Right hindlimb (tissue), 1 donor: Measurements from ENCODE around the gene BRIP1.
A peak's percentile ranks its signal among the peaks of the same experiment; 100 is the strongest.

Source experiments
- DNase-seq: peaks from one replicate; pipeline ENCODE4 v3.0.0-alpha.2; 2018

The BRIP1 gene

DNA sequence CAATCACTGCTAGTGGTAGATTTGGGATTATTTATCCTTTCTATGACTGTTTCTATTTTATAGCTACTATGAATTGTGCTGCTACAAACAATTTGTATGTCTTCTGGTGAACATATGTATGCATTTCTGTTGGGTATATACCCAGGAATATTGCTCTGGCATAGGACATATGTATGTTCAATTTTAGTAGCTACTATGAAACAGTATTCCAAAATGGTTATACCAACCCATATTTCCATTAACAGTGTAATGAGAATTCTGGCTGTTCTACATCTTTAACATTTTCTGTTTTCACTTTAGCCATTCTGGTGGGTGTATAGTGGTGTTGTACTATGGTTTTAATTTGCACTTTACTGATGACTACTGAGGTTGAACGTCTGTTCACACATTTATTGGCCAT lies 214.7 kb downstream of the BRIP1 start:
- DNase-seq: no peak

DNA sequence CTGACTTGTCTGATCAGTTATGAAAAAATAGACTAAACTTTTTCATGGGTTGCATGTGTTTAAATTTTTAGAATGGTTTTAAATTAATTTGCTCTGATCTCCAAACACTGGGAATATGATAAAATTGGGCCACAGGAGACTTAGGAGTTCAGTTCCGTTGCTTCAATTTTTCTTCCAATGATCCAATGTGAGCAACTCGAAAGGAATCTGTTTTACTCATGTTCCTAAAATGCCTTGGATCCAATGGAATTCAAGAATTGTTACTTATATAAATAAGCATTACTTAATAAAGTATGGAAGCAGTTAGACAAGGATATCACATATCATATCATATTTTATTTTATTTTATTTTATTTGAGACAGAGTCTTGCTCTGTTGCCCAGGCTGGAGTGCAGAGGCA lies 216.3 kb downstream of the BRIP1 start:
- no peak for DNase-seq

DNA sequence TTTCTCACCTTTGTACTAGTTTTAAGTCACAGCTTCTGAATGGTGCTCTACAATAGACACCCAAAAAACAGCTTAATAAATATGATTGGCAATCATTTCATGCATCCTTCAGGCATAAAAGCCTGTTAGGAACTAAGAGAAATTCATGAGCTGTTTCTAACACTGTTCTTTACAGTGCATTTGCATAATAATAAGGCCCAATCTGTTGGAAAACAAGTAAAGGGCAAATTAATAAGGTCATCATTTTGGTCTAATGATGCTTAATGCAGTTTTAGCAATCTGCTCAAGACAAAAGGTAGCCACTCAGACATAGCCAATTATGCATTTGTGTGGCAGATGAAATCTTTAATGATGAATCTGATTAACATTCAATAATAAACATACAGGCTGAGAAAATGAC lies 216.8 kb downstream of the BRIP1 start:
- no peak for DNase-seq

DNA sequence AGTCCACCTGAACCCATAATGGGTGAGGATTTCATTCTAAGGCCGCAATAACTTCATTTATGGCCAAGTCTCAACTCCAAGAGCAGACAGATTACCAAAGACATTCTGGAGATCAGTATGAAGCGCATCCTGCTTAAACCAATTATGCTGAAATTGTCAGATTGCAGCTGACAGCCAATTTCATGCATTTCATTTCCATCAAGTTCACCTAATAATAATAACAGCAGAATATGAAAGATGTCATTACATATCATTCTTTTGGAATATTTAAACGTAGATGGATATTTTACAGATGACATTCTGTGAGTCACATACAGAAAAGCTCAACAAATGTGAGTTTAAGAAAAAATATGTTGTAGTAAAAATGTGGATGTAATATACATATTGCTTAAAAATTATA lies 217.4 kb downstream of the BRIP1 start:
- DNase-seq: no peak

DNA sequence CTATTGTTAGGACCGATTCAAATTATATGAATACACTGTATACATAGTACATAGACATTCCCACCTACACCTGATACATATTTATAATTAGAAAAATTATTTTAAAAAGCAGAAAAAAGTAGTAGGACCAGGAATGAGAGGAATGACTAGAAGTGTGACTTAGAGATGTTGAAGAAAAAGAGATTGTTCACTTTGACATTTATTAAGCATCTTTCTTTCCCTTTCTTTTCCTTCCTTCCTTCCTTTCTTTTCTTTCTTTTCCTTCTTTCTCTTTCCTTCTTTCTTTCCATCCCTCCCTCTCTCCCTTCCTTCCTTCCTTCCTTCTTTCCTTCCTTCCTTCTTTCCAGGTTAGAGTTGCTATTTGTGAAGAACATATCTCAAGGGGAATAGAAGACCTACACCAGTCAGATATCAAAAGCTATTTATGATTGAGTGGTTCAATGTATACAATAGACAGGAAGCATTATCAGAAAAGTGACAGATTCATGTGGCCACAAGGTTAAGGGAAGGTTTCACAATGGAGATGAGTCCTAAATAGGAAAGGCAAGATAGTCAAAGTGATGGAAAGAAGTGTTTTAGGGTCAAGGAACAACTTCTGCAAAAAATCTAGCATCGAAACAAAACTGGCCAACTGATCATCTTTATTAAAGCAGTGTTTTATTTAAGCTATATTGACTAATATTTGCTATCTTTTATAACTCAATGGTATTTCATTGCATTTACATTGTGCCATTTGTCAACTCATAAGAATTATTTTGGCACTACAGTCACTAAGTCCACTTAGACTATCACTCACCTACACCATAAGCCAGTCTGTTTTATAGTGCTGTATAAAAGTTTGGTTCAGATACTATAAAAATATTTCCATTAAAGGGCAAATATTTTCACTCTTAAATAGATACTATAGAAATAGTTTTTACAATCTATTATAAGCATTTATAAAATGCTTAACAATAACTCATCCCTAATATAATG lies 218.2 kb downstream of the BRIP1 start:
- no peak for DNase-seq

DNA sequence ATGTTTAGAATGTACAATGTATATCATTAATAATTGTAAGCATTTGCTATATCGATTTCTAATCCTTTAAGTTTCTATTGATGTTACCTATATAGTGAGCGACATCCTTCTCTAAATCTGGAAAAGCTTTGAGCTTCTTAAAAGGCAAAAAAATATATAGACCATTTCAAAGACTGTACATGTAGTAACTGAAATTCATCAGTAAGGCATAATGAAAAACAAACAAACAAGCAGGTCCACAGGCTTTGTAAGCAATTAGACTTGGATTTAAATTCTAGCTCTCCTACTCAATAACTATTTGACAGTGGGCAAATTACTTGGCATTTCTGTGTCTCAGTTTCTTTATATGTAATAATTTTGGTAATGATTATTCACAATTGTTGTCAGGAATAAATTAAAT lies 220.6 kb downstream of the BRIP1 start:
- DNase-seq: no peak

DNA sequence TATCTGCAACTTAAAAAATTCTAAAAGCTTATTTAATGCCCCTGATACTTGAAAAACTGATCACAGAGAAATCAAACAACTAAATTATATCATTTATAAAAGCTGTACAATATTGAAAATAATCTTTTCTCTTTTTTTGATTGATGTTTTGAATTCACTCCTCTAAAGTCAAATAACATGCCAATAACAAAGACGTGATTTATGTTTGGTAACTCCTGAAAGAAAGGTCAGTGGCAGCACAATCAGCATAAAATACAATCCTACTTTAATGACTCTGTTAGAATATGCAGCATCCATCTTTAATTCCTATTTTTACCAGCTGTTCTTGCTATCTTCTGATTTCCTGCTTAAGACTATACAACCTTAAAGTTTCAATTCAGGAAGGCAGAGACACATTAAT lies 221.6 kb downstream of the BRIP1 start:
- no peak for DNase-seq

DNA sequence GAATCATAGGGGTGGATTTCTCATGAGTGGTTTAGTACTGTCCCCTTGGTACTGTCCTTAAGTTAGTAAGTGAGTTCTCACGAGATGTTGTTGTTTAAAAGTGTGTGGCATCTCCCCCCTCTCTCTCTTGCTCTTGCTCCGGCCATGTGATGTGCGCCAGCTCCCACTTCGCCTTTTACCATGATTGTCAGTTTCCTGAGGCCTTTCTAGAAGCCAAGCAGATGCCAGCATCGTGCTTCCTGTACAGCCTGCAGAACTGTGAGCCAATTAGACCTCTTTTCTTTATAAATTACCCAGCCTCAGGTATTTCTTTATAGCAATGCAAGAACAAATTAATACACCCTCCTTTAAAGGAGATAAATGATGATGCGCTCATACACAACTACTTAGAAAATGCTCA lies 222.2 kb downstream of the BRIP1 start:
- no peak for DNase-seq

DNA sequence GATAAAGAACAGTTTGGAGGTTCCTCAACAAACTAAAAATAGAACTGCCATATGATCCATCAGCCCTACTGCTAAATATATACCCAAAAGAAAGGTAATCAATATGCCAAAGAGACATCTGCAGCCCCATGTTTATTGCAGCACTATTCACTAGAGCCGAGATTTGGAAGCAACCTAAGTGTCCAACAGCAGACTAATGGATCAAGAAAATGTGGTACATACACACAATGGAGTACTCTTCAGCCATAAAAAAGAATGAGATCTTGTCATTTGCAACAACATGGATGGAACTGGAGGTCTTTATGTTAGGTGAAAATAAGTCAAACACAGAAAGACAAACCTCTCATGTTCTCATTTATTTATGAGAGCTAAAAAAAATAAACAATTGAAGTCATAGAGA lies 223.5 kb downstream of the BRIP1 start:
- DNase-seq: no peak

DNA sequence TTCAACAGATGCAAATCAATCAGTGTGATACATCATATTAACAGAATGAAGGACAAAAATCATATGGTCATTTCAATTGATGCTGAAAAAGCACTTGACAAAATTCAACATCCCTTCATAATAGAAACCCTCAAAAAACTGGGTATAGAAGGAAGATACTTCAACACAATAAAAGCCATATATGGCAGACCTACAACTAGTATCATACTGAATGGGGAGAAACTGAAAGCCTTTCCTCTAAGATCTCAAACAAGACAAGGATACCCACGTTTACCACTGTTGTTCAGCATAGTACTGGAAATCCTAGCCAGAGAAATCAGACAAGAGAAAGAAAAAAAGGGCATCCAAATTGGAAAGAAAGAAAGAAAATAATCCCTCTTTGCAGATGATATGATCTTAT lies 225.2 kb downstream of the BRIP1 start:
- no peak for DNase-seq

DNA sequence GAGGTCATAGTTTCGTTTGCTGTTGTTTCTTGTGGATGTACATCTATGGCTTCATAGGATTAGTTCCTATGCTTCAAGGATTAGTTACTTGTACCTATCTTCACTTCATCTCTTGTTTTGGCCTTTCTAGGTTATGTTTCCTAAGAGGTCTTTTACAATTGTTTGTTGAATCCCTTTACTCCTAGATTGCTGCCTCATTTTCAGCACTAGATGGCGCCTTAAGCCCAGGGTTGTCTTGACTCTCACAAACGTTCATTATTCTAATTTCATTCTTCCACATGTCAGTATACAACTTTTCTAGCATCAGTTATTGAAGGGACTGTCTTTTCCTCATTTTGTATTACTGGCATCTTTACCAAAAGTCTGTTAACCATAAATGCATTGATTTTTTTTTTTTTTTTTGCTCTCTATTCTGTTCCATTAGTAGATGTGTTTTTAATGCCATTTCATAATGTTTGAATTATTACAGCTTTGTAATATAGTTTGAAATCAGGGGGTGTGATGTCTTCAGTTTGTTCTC lies 227.4 kb downstream of the BRIP1 start:
- peak; percentile 25 for DNase-seq

DNA sequence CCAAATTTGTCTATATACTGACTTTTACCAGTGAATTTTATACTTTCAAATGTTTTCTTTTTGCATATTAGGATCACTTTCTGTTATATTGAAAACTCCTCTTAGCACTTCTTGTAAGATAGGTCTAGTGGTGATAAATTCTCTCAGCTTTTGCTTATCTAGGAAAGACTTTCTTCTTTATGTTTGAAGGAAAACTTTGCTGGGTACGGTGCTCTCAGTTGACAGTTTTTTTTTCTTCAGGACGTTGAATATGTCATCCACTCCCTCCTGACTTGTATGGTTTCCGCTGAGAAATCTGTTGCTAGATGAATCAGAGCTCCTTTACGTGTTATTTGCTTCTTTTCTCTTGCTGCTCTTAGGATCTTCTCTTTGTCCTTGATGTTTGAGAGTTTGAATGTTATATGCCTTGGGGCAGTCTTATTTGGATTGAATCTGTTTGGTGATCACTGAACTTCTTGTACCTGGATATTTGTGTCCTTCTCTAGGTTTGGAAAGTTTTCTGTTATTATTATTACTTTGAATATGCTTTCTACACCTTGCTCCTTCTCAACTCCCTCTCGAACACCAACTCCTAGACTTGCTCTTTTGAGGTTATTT lies 228.3 kb downstream of the BRIP1 start:
- no peak for DNase-seq

DNA sequence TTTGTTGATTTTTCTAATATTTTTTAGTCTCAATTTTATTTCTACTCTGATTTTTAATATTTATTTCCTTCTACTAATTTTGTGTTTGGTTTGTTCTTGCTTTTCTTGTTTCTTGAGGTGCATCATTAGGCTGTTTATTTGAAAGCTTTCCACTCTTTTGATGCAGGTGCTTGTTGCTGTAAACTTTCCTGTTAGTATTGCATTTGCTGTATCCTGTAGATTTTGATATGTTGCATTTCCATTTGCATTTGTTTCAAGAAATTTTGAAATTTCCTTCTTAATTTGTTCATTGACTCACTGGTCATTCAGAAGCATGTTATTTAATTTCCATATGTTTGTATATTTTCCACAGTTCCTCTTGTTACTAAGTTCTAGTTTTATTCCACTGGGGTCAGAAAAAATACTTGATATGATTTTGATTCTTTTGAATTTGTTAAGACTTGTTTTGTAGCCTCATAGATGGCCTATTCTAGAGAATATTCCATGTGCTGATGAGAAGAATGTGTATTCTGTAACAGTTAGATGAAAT lies 229.3 kb downstream of the BRIP1 start:
- no peak for DNase-seq

DNA sequence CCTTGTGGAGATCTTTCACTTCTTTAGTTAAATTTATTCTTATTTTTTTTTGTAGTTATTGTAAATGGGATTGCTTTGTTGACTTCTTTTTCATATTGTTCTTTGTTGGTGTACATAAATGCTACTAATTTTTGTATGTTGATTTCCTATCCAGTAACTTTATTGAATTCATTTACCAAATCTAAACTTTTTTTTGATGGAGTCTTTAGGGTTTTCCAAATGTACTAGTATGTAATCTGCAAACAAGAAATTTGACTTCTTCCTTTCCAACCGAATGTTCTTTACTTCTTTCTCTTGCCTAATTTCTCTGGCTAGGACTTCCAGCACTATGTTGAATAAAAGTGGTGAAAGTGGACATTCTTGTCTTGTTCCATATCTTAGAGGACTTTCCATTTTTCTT lies 230.5 kb downstream of the BRIP1 start:
- DNase-seq: no peak

DNA sequence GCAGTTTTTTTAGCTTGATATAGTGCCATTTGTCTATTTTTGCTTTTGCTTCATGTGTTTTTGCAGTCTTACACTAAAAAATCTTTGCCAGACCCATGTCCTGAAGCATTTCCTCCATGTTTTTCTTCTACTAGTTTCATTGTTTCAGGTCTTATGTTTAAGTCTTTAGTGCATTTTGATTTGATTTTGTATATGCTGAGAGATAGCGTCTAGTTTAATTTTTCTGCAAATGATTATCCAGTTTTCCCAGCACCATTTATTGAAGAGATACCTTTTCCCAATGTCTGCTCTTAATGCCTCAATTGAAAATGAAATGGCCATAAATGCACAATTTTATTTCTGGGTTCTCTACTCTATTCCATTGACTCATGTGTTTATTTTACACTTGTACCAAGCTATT lies 231.5 kb downstream of the BRIP1 start:
- no peak for DNase-seq
